ENCODE results near the gene UGT1A10. TPM values are rescaled to one million over a fixed set of nuclear protein-coding genes. Genes with fewer than 3 reads are reported as not detected.

Gene UGT1A10
- total RNA-seq, 2 experiments from 2014 or later, result not detected

DNA sequence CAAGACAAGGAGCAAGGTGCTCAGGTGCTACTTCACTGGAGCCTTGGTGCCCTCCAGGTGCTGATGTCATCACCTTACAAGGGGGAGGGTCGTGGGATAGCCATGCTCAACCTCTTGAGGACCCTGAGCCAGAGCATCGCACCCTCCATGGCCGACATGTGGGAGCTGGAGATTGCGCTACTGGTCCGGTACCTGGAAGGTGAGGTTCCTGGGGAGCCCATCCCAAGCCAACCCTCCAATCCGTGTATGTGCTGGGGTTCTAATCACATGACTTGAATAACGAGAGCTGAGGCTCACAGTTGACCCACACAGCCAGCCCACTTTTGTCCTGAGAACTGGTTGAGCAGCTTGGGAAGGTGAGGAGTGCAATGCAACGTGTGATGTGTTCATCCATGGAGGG, 167.7 kb downstream of the UGT1A10 start:
- Mint-ChIP-seq H3K36me3 (ENCODE audit: low read depth) (no peaks in the 10 kb centered on the region), H3K9me3 (no peaks in the 10 kb centered on the region), H3K4me1 (ENCODE audit: low read depth) (peaks cover 2% of the 10 kb centered on the region), H3K27me3 (peaks cover 7% of the 10 kb centered on the region), H3K27ac (no peak overlapping the region), H3K4me3 (no peak overlapping the region)
- DNase-seq (no peak), ATAC-seq (no peak)
- TF ChIP-seq, protein P1, sequence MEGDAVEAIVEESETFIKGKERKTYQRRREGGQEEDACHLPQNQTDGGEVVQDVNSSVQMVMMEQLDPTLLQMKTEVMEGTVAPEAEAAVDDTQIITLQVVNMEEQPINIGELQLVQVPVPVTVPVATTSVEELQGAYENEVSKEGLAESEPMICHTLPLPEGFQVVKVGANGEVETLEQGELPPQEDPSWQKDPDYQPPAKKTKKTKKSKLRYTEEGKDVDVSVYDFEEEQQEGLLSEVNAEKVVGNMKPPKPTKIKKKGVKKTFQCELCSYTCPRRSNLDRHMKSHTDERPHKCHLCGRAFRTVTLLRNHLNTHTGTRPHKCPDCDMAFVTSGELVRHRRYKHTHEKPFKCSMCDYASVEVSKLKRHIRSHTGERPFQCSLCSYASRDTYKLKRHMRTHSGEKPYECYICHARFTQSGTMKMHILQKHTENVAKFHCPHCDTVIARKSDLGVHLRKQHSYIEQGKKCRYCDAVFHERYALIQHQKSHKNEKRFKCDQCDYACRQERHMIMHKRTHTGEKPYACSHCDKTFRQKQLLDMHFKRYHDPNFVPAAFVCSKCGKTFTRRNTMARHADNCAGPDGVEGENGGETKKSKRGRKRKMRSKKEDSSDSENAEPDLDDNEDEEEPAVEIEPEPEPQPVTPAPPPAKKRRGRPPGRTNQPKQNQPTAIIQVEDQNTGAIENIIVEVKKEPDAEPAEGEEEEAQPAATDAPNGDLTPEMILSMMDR (IDR thresholded peaks at IDR 0.05), result no peak
- ChIA-PET POLR2A (interaction anchor here (0.6 kb wide), 1 partner anchor 78 kb away, joined by 3 read pairs; no protein-coding TSS in a partner anchor), CTCF (interaction anchor here (1.8 kb wide), 1 partner anchor 8 kb away, joined by 5 read pairs; no protein-coding TSS in a partner anchor)
- intact Hi-C loops (cut with micrococcal nuclease), result no loop called here

DNA sequence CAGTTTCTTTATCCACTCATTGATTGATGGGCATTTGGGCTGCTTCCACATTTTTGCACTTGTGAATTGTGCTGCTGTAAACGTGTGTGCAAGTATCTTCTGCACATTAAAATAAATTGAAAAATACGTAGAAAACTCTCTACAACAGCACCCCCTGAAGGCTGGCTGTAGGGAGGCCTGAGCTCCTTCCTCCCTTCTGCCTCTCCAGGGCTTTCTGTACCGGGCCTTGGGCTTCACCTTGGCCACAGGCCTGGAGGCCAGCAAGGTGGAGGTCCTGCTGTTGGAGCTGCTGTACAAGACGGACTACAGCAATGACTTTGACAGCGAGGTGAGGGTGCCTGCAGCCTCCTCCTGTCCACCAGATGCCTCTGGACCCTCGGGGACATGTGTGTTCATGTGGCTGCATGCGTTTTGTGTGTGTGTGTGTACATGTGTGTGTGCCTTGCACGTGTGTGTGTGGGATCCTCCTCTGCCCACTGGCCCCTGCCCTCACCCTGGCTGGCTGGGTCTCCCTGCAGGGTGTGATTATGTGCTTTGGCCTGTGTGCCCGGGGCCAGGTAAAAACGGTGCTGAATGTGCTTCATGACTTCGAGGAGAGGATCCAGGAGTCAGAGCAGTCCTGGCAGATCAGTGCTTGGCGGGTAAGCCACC, 171.1 kb downstream of the UGT1A10 start:
- no peak overlapping the region for H3K4me3 Mint-ChIP-seq
- TF ChIP-seq, protein P1 (IDR thresholded peaks at IDR 0.05), result no peak
- CTCF ChIA-PET, result interaction anchor here (1.3 kb wide), 1 partner anchor 12 kb away, joined by 3 read pairs; no protein-coding TSS in a partner anchor
- H3K4me1 Mint-ChIP-seq (ENCODE audit: low read depth), result no peaks in the 10 kb centered on the region
- H3K27me3 Mint-ChIP-seq, result peaks cover 9% of the 10 kb centered on the region
- H3K36me3 Mint-ChIP-seq (ENCODE audit: low read depth), result no peaks in the 10 kb centered on the region
- no peak for DNase-seq
- POLR2A ChIA-PET, result no interaction called here
- H3K27ac Mint-ChIP-seq, result no peak overlapping the region
- no peaks in the 10 kb centered on the region for H3K9me3 Mint-ChIP-seq
- ATAC-seq, result no peak
- intact Hi-C loops (cut with micrococcal nuclease), result no loop called here

DNA sequence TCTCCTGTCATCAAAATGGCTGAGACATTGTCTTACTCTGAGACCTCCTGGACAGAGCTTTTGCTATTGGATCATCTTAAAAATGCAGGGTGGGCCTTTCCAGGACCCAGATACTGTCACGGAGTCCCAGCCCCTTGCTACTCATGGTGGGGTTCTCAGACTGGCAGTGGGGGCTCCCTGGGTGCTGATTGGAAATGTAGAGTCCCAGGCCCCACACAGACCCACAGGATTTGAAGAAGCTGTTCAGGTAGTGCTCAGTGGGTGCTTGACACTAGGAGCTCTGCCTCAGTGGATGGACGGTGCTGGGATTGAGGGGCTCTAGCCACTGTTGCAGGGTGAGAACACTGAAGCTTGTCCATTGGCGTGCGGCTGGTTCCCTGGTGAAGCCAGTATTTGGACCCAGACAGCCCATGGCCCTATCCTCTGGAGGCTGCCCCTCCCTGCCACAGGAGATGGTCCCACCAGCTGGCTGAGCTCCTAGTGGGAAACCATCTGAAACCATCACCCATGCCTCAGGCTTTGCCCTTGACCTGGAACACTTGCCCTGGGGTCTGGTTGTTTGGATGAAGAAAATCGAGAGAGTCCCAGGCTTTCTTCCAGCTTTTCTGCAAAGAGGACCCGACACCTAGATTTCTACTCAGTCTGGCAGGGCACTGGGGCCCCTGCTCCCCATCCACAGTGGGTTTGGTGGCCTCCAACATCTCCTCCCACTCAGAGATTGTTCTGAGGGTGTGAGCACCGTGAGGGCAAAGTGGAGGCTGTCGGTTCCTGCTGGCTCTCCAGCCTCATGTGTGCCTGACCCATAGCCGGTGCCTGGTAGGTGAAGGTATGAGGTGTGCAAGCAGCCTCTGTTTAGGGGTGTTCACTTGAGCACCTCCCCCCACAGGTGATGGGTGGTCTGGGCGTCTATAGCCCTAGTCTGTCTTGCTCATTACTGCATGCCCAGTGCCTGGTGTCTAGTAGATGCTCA, 172.0 kb downstream of the UGT1A10 start:
- no peaks in the 10 kb centered on the region for H3K9me3 Mint-ChIP-seq
- TF ChIP-seq, protein P1 (IDR thresholded peaks at IDR 0.05), result no peak
- intact Hi-C loops (cut with micrococcal nuclease), result no loop called here
- ChIA-PET POLR2A (no interaction called here), CTCF (interaction anchor here (1.3 kb wide), 1 partner anchor 11 kb away, joined by 3 read pairs; no protein-coding TSS in a partner anchor)
- H3K27ac Mint-ChIP-seq, result no peak overlapping the region
- H3K36me3 Mint-ChIP-seq (ENCODE audit: low read depth), result no peaks in the 10 kb centered on the region
- H3K4me3 Mint-ChIP-seq, result no peak overlapping the region
- peaks cover 6% of the 10 kb centered on the region for H3K27me3 Mint-ChIP-seq
- no peak for DNase-seq
- no peaks in the 10 kb centered on the region for H3K4me1 Mint-ChIP-seq (ENCODE audit: low read depth)
- ATAC-seq, result no peak

DNA sequence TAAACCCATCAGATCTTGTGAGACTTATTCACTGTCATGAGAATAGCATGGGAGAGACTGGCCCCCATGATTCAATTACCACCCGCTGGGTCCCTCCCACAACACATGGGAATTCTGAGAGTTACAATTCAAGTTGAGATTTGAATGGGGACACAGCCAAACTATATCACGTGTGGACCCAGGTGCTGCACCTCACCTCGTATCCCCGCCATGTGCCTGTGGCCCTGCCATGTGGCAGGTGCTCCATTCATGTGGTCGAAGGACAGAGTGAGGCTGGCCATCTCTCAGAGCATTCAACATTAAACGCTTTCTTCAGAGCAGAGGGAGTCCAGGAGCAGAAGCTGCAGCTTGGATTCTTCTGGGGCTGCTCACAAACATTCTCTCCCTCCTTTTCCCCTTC, 174.1 kb downstream of the UGT1A10 start:
- no peaks in the 10 kb centered on the region for H3K36me3 Mint-ChIP-seq (ENCODE audit: low read depth)
- intact Hi-C loops (cut with micrococcal nuclease), result no loop called here
- TF ChIP-seq, protein P1 (IDR thresholded peaks at IDR 0.05), result no peak
- no peak overlapping the region for H3K27ac Mint-ChIP-seq
- H3K4me1 Mint-ChIP-seq (ENCODE audit: low read depth), result no peaks in the 10 kb centered on the region
- no peak for DNase-seq
- peaks cover 5% of the 10 kb centered on the region for H3K27me3 Mint-ChIP-seq
- ChIA-PET CTCF (no interaction called here), POLR2A (no interaction called here)
- ATAC-seq, result no peak
- no peak overlapping the region for H3K4me3 Mint-ChIP-seq
- no peaks in the 10 kb centered on the region for H3K9me3 Mint-ChIP-seq

DNA sequence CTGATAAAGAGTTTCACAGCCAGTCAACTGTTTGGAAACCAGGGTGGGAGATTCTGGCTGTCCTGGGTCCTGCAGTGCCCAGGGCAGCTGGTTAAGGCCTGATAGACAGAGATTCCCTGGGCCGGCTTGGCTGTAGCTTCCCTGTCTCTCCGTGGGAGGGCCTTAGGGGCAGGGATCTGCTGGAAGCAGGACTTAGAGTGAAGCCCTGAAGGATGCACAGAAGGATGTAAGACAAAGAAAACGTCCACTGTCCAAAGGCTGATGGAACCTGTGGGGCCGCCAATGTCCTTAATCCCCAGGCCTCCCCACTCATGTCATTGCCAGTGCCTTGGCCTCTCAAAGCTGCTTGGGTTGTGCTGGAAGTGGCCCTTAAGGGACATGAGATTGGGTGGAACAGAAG, 174.8 kb downstream of the UGT1A10 start:
- H3K9me3 Mint-ChIP-seq, result no peaks in the 10 kb centered on the region
- DNase-seq, result no peak
- no peak overlapping the region for H3K4me3 Mint-ChIP-seq

More for the DNA sequence above, 174.8 kb downstream of the UGT1A10 start:
- TF ChIP-seq, protein P1 (IDR thresholded peaks at IDR 0.05), result no peak
- ChIA-PET CTCF (no interaction called here), POLR2A (no interaction called here)
- Mint-ChIP-seq H3K27ac (no peak overlapping the region), H3K36me3 (ENCODE audit: low read depth) (no peaks in the 10 kb centered on the region), H3K27me3 (peaks cover 5% of the 10 kb centered on the region), H3K4me1 (ENCODE audit: low read depth) (no peaks in the 10 kb centered on the region)
- intact Hi-C loops (cut with micrococcal nuclease), result no loop called here
- ATAC-seq, result no peak

Data from activated CD8-positive, alpha-beta T cell treated with anti-CD3 and anti-CD28 coated beads for 36 hours (primary cell).